GM21515 (cell line): ENCODE data around the gene UPK3BL2.
A peak's percentile ranks its signal among the peaks of the same experiment; 100 is the strongest.
"Not testable (repeated sequence)": the region's sequence is repeated elsewhere in the genome, so short reads cannot be mapped to it uniquely, and the experiment has no call there.

ENCODE experiments used
- ATAC-seq: cut with Tn5 transposase; IDR thresholded peaks from one replicate; pipeline ENCODE4 v1.9.1; 2021; ENCODE audit not compliant: unreplicated experiment

Gene UPK3BL2

GRCh38 chr7:102532127-102532526 is 11.4 kb downstream of the UPK3BL2 start:
- ATAC-seq = not testable (repeated sequence)

- ATAC-seq = not testable (repeated sequence)
Observed at GRCh38 chr7:102531583-102531982, 11.9 kb downstream of the UPK3BL2 start.

GRCh38 chr7:102527822-102528793 is 15.4 kb downstream of the UPK3BL2 start:
- ATAC-seq = not testable (repeated sequence)

GRCh38 chr7:102527182-102527581 is 16.3 kb downstream of the UPK3BL2 start:
- not testable (repeated sequence) for ATAC-seq

GRCh38 chr7:102524803-102525202 is 18.7 kb downstream of the UPK3BL2 start:
- ATAC-seq = not testable (repeated sequence)

GRCh38 chr7:102520797-102521196 is 22.7 kb downstream of the UPK3BL2 start:
- ATAC-seq = not testable (repeated sequence)

GRCh38 chr7:102517550-102518147 is 25.8 kb downstream of the UPK3BL2 start, which contains the start of gene RASA4B:
TSS of gene RASA4B (minus strand) at chr7:102517777. CDS start at chr7:102517710, 67 bp downstream.
- peak; percentile 65 for ATAC-seq

GRCh38 chr7:102516951-102517350 is 26.5 kb downstream of the UPK3BL2 start:
- not testable (repeated sequence) for ATAC-seq

- ATAC-seq = not testable (repeated sequence)
Observed at GRCh38 chr7:102515889-102516288, 27.6 kb downstream of the UPK3BL2 start.

GRCh38 chr7:102514881-102515721 is 28.4 kb downstream of the UPK3BL2 start:
- ATAC-seq = peak; percentile 67

GRCh38 chr7:102512642-102513221 is 30.8 kb downstream of the UPK3BL2 start:
- not testable (repeated sequence) for ATAC-seq

- ATAC-seq = peak; percentile 42
Observed at GRCh38 chr7:102511860-102512522, 31.5 kb downstream of the UPK3BL2 start.

GRCh38 chr7:102510575-102510974 is 32.9 kb downstream of the UPK3BL2 start:
- ATAC-seq = not testable (repeated sequence)

- not testable (repeated sequence) for ATAC-seq
Observed at GRCh38 chr7:102507410-102508088, 35.9 kb downstream of the UPK3BL2 start.

GRCh38 chr7:102505298-102506185 is 38.0 kb downstream of the UPK3BL2 start:
- not testable (repeated sequence) for ATAC-seq

- not testable (repeated sequence) for ATAC-seq
Observed at GRCh38 chr7:102503141-102503540, 40.4 kb downstream of the UPK3BL2 start.

- not testable (repeated sequence) for ATAC-seq
Observed at GRCh38 chr7:102498321-102498720, 45.2 kb downstream of the UPK3BL2 start.

GRCh38 chr7:102497308-102497707 is 46.2 kb downstream of the UPK3BL2 start:
- not testable (repeated sequence) for ATAC-seq
